Activated T-helper 9 cell treated with anti-CD3 and anti-CD28 coated beads, Interleukin-2, amount 50 U/mL, for 16 hours (primary cell): ENCODE measurements around the gene TRIM23.
"Not testable (repeated sequence)": the region's sequence is repeated elsewhere in the genome, so short reads cannot be mapped to it uniquely, and the experiment has no call there.

Source experiments
- DNase-seq: peaks from one replicate; pipeline ENCODE4 v3.0.0-alpha.2; 2020; ENCODE audit warnings: low read depth

Gene TRIM23

DNA sequence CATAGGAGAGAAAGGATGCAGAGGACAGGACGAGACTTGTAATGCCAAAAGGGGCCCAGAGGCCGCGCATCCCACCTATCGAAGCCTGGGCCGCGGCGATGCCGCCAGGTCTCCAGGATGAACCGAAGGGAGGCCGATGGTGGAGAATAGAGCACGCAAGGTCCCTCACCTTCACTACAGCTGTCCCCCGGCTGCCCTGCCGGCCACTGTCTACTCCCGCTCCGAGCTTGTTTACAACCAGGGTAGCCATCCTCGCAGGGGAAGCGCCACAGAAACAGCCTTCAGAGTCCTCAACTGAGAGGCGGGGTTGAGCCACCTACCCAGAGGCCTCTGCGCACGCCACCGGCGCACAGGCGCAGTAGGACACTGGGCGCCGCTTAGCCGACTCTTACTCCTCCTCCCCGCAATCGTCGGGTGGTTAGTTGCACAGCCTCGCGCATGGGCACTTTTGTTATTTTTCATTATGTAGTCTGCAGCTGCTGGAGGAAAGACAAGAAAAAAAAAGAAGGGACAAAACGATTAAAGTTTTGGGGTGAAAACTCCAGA, at the start of gene TRIM23:
Gene TRIM23 (minus strand): TSS at position 309 of the 546 bp plus-strand sequence. CDS start 59 bp downstream, at position 250.
- peak; percentile 87 for DNase-seq

DNA sequence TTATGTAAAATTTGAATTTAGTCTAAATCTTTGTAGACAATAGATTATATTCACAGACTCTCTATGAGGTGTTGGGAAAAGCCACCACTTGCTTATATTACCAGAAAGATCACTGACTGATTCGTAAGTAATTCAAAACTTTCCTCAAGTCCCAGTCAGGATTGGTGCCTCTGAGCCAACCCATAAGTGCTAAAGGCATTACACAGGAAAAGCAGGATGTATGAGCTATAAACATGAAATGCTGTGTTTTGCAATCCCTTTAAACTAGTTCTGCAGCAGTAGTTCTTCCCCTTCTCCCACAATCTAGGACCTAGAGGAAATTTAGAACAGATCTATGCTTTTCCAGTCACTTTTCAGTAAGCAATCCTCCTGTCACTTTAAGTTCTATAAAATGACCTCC, 48.7 kb upstream of the TRIM23 start:
- DNase-seq, result no peak

DNA sequence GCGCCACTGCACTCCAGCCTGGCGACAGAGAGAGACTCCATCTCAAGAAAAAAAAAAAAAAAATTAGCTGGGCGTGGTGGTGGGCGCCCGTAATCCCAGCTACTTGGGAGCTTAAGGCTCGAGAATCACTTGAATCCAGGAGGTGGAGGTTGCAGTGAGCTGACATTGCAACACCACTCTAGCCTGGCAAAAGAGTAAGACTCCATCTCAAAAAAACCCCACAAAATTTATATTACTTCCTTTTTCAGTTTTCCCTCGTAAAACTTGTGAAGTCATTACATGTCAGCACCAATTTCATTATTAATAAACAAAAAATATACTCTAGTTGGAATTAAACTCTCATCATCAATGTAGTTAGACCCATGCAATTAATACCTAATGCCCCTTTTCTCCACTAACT, 44.6 kb upstream of the TRIM23 start:
- DNase-seq, result no peak

DNA sequence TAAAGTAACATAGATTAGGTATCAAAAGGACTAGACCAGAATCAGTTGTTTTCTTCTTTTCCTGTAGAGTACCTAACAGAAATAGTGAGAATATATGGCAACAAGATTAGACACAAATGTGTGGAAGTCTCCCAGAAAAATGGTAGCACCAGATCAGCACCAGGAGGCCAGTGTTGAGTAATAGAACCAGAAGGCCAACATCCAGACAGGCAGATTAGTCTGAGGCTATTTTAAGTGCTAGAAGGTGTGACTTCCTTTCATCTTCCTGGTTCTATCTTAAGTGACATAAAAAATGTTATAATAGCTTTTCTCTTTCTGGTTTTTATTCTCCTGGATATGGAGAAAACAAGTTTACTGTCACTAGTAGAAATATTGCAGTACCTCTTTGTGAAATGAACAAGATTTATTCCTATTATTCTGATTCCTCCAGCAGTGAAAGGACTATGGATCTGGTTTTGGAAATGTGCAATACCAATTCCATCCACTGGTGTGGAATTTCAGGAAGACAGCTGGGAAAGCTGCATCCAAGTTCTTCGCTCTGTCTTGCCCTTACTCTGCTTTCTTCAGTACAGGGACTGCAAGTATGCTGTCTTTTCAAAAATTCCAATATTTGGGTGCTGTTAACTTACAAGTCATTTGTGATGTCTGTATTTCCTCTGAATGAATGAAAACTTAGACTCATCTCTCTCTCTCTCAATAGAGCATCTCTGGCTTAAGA, 39.8 kb upstream of the TRIM23 start:
- no peak for DNase-seq

DNA sequence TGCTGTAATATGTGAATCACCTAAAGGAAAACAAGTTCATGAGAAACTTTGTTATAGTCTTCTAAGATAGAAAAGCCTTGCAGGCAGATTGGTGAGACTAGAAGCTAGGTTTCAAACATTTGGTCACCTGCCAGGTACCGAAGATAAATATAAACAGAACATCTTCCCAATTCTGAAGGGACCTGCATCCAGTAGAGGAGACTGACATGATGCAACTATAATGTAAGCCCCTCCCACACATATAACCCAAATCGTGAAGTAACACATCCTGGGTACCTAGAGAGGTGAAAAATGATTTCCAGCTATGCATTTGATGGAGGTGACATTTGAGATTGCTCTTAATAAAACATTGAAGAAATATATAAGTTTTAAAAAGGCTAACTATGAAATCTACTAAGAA, 30.6 kb upstream of the TRIM23 start:
- DNase-seq, result no peak

DNA sequence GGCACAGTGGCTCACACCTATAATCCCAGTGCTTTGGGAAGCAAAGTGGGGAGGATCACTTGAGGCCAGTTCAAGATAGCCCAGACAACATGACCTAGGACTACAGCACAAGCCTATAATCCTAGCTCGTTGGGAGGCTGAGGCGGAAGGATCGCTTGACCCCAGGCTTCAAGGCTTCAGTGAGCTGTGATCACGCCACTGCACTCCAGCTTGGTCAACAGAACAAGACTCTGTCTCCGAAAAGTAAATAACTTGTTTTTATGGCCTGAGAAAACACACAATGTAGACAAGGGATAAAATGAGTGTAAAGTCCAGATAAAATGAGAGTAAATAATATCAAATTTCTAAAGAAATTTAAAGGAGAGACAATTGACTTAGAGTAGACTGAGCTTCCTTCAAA, 27.0 kb upstream of the TRIM23 start:
- DNase-seq, result no peak

DNA sequence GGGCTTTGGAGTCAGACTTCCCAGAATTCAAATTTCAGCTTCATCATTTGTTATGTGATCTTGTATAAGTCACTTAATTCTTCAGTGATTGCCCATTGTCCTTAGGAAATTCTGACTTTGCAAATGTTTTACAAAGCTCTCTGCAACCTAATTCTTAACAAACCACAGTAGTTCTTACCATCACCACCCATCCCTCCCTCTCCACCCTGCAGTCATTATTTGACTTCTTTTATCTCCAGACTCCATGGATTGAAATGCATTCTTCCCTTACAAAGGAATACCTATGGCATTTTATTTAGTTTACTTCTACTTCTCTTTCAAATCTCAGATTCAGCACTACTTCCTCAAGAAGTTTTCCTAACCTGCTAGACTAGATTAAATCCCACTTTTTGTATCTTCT, 23.8 kb upstream of the TRIM23 start:
- DNase-seq, result no peak

DNA sequence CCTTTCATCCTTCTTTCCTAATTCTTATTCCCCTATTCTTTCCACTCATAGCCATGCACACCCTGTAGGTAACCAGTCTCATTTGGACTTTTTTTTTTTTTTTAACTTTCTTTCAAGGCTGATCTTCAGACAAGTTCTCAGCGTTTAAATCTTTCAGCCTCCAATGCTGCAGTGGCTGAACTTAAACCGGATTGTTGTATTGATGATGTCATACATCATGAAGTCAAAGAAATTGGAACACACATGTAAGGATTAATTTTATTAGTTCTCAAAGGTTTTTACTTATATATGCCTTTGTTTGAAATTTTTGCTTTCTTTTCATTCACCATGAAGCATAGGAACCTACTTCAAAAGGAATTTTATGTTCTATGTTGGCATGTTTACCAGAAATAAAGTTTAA, 22.8 kb upstream of the TRIM23 start:
- DNase-seq, result no peak

DNA sequence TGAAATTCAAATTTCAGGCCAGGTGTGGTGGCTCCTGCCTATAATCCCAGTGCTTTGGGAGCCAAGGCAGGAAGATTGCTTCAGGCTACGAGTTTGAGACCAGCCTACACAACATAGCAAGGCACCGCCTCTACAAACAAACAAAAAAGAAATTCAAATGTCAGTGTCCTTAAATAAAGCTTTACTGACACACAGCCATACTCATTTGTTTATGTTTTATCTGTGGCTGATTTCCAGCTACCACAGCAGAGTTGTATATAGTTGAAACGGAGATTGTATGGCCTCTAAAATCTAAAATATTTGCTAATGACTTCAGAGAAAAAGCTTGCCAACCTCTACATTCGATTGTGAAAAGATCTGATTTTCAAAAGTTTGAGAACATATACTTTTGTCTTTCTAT, 16.1 kb upstream of the TRIM23 start:
- DNase-seq, result no peak

DNA sequence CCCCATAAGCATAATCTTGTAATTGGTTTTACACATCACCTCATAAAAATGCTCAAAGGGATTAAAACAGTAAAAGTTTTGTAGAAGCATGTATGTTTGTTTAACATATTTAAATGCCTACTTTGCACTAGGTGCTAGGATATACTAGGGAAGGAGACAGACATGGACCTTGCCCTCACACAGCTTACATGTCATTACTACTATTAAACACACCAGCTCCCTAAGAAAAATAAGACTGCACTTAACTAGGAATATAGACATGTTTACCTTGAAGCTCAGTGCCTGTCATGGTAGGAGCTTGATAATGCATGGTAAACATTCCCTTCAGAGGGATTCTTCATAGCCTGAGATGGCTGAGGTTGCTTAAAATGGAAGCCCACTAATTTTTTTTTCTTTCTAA, 6.8 kb upstream of the TRIM23 start:
- DNase-seq, result no peak

DNA sequence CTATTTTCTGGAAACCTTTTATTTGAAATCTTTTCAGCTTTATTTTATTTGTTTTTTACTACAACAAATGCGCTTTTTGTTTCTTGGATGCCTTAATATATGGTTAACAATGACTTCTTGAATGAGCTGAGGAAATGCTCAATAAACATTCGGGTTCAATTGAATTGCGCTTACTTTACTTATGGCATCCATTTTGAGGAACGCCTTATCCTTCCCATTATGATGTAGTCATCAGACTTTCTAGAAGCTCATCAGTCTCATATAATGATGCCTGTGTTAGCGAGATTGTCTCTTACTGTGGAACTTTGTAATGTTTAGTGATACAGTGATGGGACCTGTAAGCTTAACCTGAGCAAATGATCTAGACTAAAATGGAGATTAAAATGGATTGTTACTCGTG, 1.6 kb upstream of the TRIM23 start:
- no peak for DNase-seq

DNA sequence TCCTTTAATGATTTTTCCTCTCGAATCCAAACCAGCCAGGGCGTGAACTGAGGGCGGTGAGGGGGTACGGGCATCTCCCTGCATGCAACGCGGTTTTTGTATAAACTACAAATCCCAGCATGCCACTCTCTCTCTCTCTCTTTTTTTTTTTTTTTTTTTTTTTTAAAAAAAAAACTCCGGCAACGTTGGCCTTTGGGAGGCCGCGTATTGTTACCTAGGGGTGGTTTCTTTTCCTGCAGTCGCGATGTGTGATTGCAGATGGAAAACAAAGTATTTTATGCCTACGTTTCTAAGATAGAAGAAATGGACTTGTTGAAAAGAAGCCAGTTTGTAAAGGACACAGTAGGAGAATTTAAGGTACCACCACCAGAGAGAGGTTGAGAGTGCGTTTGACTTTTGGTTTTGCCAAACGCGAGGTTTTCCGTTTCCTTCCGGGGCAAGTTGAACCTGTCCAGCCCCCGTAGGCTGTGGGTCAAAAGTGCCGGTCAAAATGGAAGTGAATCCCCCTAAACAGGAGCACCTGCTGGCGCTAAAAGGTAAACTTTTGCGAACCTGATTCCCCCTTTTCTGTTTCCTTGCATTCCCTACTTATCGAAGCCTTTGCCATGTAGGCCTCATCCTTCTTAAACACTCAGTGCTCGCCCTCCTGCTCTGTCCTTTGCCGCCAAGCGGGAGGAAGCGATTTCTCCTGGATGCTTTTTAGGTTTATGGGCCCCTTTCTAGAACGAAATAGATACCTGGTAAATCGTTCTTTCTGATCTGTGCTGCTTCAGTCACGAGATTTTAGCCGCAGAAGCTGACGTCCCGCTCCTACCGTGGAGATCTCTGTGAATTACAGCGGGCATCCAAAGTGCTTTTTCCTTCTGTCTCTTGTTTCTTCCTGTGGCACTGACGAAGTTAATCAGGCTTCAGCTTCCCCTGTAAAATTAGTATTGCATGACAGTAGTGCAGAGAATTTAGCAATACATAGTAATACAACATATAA, 730 bp upstream of the TRIM23 start, which contains the start of the genes SHLD3 and TRAPPC13:
Gene SHLD3 (plus strand): TSS at position 457 of the 985 bp plus-strand sequence. CDS start 4,561 bp downstream, outside the sequence.
Gene TRAPPC13 (plus strand): TSS at position 457 of the 985 bp plus-strand sequence. CDS start 34 bp downstream, at position 491.
- peak; percentile 63 for DNase-seq

DNA sequence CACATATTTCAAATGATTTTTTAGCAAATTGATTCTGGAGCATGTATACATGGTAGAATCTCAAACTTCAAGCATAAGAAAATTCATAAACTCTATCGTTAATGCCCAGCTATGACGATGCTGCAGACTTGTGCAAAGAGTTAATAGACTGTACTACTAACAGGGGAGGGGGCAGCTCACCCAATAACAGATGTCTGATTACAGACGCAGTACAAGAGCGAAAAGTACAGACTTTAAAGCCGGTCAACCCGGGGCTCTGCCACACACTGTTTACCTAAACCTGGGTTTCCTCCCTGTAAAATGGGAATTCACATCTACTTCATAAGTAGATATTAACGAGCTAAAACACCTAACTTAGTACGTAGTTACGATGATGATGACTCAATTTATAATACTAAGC, 651 bp downstream of the TRIM23 start:
- no peak for DNase-seq

DNA sequence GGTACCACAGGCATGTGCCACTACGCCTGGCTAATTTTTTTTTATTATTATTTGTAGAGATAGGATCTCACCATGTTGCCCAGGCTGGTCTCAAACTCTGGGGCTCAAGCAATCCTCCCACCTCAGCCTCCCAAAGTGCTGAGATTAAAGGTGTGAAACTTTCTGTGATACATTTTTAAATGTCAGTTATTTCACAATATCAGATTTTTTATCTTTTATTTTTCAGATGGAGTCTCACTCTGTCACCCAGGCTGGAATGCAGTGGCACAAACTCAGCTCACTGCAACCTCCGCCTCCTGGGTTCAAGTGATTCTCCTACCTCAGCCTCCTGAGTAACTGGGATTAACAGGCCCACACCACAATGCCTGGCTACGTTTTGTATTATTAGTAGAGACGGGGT, 2.2 kb downstream of the TRIM23 start:
- DNase-seq, result not testable (repeated sequence)

DNA sequence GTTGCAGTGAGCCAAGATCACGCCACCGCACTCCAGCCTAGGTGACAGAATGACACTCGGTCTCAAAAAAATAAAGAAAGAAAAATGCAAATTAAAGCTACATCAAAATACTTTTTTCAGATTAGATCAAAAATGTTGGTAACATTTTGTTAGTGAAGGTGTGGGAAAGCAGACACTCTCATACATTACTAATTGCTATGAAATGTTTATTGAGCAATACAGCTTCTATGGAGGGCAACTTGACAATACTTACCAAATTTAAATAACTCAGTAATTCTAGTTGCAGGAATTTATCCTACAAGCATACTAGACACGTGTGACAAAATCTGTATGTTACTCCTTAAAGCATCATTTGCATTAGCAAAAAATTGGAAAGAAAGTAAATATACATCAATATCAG, 4.1 kb downstream of the TRIM23 start:
- DNase-seq, result no peak

DNA sequence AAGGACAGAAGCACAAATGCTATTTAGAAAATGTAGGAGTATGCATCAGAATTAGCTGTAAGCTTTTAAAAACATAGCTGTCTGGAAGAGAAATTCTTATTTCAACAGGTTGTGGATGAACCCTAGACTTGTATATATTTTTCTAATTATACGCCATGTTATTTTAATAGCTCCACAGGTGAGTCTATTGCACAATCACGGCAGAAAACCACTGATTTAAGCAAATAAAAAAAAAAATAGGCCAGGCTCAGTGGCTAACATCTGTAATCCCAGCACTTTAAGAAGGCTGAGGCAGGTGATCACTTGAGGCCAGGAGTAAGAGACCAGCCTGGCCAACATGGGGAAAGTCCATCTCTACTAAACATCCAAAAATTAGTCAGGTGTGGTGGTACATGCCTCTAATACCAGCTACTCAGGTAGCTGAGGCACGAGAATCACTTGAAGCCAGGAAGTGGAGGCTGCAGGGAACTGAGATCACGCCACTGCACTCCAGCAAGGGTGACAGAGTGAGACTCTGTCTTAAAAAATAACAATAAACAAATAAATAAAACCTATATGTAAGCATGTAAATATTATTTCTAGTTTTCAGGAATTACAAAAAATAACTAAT, 11.7 kb downstream of the TRIM23 start:
- DNase-seq, result no peak

DNA sequence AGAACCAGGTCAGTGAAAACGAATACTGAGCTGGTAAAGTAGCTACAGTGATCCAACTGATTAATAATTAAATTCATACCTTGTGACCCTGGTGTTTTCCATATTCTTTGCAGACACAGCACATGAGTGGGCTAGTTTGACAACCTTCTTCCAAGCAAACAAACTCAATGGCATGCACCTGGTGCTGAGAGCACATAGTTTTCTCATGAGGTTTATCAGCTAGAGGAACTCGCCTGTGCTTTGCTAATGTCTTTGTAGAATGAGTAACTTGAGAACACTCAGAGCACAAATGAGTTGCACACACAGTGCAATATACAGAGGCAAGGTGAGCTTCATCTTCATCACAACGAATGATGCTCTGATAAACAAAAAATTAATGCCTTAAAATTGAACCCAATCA, 12.6 kb downstream of the TRIM23 start:
- no peak for DNase-seq

DNA sequence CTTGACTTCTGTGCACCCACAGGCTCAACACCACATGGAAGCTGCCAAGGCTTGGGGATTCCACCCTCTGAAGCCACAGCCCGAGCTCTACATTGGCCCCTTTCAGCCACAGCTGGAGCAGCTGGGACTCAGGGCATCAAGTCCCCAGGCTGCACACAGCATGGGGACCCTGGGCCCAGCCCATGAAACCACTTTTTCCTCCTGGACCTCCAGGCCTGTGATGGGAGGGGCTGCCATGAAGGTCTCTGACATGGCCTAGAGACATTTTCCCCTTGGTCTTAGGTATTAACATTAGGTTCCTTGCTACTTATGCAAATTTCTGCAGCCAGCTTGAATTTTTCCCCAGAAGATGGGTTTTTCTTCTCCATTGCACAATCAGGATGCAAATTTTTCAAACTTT, 22.4 kb downstream of the TRIM23 start:
- DNase-seq, result not testable (repeated sequence)

DNA sequence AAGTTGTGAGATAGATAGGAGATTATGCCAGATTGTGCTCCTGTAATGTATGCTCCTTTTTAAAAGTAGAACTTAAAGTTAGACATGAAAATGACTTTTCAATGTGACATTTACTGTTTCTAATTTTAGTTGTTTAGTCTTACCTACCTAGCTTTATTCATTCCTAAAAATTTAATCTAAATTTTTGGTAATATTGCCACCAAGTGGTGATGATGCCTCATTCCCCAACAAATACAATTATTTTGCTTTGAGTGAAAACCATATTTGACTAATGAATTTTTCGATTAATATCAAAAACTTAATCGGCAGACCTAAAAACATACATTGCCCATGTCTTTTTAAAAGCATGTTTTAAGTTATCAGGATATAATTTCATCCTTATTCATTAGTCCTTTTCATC, 35.4 kb downstream of the TRIM23 start:
- DNase-seq, result no peak

DNA sequence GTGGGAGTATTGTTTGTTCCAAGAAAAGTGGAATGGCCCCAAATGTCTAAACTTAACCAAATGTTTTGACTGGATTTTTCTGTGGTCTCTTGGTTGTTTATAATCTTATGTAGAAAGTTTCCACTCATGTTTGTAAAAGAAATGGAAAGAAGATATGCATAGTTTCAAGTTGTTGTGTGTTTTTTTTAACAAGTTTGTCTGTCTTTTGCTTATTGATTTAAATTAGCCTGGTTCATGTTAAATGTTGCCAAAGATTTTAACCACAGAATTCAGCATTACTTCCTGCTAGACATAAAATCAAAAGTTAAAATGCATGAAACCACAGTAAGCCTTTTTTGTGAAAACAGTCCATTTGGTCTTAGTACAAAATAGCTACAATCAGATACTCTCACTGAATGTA, 47.0 kb downstream of the TRIM23 start:
- DNase-seq, result no peak

DNA sequence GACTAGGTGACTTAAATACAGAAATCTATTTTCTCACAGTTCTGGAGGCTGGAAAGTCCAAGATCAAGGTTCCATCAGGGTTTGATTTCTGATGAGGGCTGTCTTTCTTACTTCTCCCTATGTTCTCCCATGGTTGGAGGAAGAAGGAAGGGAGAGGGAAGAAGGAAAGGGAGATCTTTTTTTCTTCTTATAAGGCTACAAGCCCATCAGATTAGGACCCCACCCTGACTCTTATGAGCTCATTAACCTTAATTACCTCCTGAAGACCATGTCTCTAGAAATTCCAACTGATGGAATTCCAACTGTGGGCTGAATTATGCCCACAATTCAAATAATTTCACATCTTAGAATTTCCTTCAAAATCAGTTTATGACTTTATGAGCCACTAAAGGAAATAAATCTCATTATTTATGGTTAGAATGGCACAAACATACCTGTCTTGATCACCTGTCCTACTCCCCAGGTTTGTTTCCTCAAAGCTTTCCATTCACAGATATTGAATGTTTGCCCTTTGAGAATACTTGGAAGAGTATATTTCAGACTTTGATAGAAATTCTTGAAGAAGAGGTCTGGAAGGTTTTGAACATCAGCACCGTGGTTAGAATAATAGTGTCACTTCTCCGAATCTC, 53.4 kb downstream of the TRIM23 start:
- DNase-seq, result no peak

DNA sequence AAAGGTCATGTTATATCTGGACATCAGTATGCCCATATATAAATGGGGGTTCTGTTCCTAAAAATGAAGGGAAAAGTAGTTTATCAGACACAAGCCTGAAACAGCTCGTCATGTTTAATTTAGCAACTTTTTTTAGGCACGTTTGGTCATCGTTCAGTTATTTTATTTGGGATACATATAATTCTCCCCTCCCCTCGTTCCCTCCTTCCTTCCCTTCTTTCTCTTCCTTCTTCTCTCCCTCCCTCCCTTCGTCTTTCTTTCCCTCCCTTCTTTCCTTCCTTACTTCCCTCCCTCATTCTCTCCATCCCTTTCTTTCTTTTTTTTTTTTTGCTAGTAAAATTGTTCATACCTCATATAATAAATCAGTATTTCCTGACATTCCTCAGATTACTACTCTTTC, 57.6 kb downstream of the TRIM23 start:
- no peak for DNase-seq
